Measurements from ENCODE around the gene KLF15.
"Not testable (repeated sequence)": the region's sequence is repeated elsewhere in the genome, so short reads cannot be mapped to it uniquely, and the experiment has no call there.

The KLF15 gene

DNA sequence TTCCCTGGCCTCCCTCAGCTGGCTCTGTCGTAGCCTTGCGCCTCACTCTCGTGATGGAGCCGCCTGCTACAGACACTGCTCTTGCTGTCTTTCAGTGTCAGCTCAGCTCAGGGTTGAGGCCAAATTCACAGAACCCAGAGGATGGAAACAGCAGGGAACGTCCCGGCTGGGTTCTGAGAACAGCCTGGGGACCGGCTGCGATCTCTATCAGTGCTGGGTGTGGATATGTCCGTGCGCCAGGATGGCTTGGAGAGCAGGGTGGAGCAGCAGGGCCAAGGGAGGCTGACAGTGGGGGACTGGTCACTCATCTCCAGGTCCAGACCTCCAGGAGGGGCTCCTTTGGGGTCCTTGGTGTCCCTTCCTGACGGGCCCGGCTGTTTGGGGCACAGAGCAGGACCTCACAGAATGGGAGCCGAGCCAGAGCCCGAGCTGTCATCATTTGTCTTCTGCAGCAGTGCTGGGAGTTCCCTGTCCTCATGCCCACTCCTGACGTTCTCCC, 18.4 kb downstream of the KLF15 start:
- Histone ChIP-seq H3K4me1 (ENCODE audit: control insufficient read depth, low read length) (no peaks in the 10 kb centered on the region), H3K36me3 (ENCODE audit: control insufficient read depth, low read length) (no peaks in the 10 kb centered on the region), H3K4me2 (ENCODE audit: low read length) (no peak overlapping the region), H3K9me2 (replicated peaks; ENCODE audit: control insufficient read depth, low read length) (no peaks in the 10 kb centered on the region), H3K27me3 (ENCODE audit: control insufficient read depth, low read length) (no peaks in the 10 kb centered on the region), H3K4me3 (ENCODE audit: low read length) (no peak overlapping the region), H3K9me3 (ENCODE audit: control insufficient read depth, insufficient read depth, low read length) (no peaks in the 10 kb centered on the region), H4K20me1 (ENCODE audit: control insufficient read depth, insufficient read depth, low read depth, low read length) (no peaks in the 10 kb centered on the region), H3F3A (ENCODE audit: control insufficient read depth, insufficient read depth) (no peaks in the 10 kb centered on the region), H3K27ac (ENCODE audit: low read depth, low read length) (no peak overlapping the region), H3K79me2 (ENCODE audit: control insufficient read depth, low read length) (no peaks in the 10 kb centered on the region)
- TF ChIP-seq, protein P1, sequence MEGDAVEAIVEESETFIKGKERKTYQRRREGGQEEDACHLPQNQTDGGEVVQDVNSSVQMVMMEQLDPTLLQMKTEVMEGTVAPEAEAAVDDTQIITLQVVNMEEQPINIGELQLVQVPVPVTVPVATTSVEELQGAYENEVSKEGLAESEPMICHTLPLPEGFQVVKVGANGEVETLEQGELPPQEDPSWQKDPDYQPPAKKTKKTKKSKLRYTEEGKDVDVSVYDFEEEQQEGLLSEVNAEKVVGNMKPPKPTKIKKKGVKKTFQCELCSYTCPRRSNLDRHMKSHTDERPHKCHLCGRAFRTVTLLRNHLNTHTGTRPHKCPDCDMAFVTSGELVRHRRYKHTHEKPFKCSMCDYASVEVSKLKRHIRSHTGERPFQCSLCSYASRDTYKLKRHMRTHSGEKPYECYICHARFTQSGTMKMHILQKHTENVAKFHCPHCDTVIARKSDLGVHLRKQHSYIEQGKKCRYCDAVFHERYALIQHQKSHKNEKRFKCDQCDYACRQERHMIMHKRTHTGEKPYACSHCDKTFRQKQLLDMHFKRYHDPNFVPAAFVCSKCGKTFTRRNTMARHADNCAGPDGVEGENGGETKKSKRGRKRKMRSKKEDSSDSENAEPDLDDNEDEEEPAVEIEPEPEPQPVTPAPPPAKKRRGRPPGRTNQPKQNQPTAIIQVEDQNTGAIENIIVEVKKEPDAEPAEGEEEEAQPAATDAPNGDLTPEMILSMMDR (IDR thresholded peaks at IDR 0.05; ENCODE audit: low read depth, low read length, poor library complexity, severe bottlenecking): no peak
- TF ChIP-seq EZH2phosphoT487 (IDR thresholded peaks at IDR 0.05; ENCODE audit: borderline replicate concordance, low read length): no peak

DNA sequence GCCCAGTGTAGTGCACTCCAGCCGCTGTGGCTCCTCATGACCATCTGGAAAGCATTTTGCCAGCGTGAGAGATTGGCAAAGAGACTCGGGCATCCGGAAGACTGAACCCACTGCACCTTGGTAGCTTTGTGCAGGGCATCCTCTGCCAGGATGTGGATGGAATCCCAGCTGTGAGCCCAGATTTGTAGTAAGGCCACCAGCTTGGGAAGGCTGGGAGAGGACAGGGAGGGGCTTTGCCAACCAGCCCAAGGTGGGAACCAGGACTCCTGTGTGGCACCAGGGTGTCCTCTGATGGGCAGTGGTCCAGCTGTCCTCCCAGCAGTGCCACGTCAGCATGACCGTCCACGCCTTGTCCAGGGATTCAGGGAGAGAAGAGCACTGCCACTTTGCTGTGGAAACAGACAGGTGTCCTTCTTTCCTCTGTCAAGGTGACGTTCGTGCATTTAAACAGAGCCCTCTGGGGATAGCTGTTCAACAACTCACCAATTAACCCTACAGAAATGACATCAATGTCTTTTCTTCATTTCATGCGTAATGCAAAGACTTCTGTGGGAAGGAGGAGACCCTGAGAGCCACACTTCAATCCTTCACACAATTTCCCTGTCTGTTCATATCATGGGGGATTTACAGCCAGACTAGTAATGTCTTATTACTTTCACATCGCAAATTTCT, 19.1 kb downstream of the KLF15 start:
- Histone ChIP-seq H3K36me3 (ENCODE audit: control insufficient read depth, low read length) (no peaks in the 10 kb centered on the region), H3F3A (ENCODE audit: control insufficient read depth, insufficient read depth) (no peaks in the 10 kb centered on the region), H3K4me2 (ENCODE audit: low read length) (no peak overlapping the region), H3K4me3 (ENCODE audit: low read length) (no peak overlapping the region), H3K9me2 (replicated peaks; ENCODE audit: control insufficient read depth, low read length) (no peaks in the 10 kb centered on the region), H3K9me3 (ENCODE audit: control insufficient read depth, insufficient read depth, low read length) (no peaks in the 10 kb centered on the region), H3K27ac (ENCODE audit: low read depth, low read length) (no peak overlapping the region), H3K4me1 (ENCODE audit: control insufficient read depth, low read length) (no peaks in the 10 kb centered on the region), H3K79me2 (ENCODE audit: control insufficient read depth, low read length) (no peaks in the 10 kb centered on the region), H4K20me1 (ENCODE audit: control insufficient read depth, insufficient read depth, low read depth, low read length) (no peaks in the 10 kb centered on the region), H3K27me3 (ENCODE audit: control insufficient read depth, low read length) (no peaks in the 10 kb centered on the region)
- TF ChIP-seq EZH2phosphoT487 (IDR thresholded peaks at IDR 0.05; ENCODE audit: borderline replicate concordance, low read length): no peak

DNA sequence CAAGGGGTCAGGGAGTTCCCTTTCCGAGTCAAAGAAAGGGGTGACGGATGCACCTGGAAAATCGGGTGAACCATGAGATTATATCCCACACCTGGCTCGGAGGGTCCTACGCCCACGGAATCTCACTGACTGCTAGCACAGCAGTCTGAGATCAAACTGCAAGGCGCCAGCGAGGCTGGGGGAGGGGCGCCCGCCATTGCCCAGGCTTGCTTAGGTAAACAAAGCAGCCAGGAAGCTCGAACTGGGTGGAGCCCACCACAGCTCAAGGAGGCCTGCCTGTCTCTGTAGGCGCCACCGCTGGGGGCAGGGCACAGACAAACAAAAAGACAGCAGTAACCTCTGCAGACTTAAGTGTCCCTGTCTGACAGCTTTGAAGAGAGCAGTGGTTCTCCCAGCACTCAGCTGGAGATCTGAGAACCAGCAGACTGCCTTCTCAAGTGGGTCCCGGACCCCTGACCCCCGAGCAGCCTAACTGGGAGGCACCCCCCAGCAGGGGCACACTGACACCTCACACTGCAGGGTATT, 25.3 kb downstream of the KLF15 start:
- not testable (repeated sequence) for H3K27ac ChIP-seq (ENCODE audit: low read depth, low read length)

DNA sequence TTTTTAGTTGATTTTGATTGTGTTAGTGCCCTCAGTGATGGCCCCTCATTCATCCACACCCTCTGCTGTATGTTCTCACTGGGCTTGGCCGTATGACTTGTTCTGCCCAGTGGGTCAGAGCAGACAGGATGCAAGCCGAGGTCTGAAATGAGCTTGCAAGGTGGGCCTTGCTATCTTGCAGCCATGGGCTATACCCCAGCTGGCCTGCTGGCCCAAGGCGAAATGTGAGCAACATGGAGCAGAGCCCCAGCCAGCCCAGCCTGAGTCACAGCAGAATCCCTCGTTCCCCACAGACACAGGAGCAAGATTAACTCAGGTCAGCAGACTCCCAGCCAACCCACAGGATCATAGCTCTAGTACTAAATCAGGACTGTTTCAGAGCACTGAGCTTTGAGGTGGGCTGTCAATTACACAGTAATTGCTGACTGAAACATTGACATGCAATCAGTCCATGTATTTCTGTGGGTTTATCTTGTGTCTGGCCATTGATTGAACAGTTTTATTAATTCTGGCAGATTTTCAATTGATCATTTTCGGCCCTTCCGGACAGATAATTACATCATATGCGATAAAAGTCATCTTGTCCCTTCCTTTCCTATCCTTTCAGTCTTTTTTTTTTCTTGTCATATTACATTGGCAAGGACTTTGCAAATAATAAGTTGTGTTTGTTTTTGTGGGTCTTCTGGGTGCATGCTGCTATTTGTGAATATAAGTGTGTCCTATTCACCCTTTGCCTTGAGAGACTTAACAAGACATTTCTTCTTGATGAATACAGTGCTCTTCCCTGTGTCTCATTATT, 27.1 kb downstream of the KLF15 start:
- no peaks in the 10 kb centered on the region for H3K36me3 ChIP-seq (ENCODE audit: control insufficient read depth, low read length)
- no peaks in the 10 kb centered on the region for H3F3A ChIP-seq (ENCODE audit: control insufficient read depth, insufficient read depth)
- H3K9me3 ChIP-seq (ENCODE audit: control insufficient read depth, insufficient read depth, low read length): peaks cover 13% of the 10 kb centered on the region
- no peaks in the 10 kb centered on the region for H3K9me2 ChIP-seq (replicated peaks; ENCODE audit: control insufficient read depth, low read length)
- TF ChIP-seq, protein P1 (IDR thresholded peaks at IDR 0.05; ENCODE audit: low read depth, low read length, poor library complexity, severe bottlenecking): no peak
- TF ChIP-seq EZH2phosphoT487 (IDR thresholded peaks at IDR 0.05; ENCODE audit: borderline replicate concordance, low read length): no peak
- H3K4me2 ChIP-seq (ENCODE audit: low read length): no peak overlapping the region
- H3K27me3 ChIP-seq (ENCODE audit: control insufficient read depth, low read length): no peaks in the 10 kb centered on the region
- no peak overlapping the region for H3K27ac ChIP-seq (ENCODE audit: low read depth, low read length)
- H3K4me3 ChIP-seq (ENCODE audit: low read length): no peak overlapping the region
- no peaks in the 10 kb centered on the region for H3K79me2 ChIP-seq (ENCODE audit: control insufficient read depth, low read length)
- H3K4me1 ChIP-seq (ENCODE audit: control insufficient read depth, low read length): no peaks in the 10 kb centered on the region
- H4K20me1 ChIP-seq (ENCODE audit: control insufficient read depth, insufficient read depth, low read depth, low read length): no peaks in the 10 kb centered on the region

More for the DNA sequence above, 25.3 kb downstream of the KLF15 start:
- not testable (repeated sequence) for H3K4me1 ChIP-seq (ENCODE audit: control insufficient read depth, low read length); H3K4me2 ChIP-seq (ENCODE audit: low read length); H3K9me2 ChIP-seq (replicated peaks; ENCODE audit: control insufficient read depth, low read length); H3F3A ChIP-seq (ENCODE audit: control insufficient read depth, insufficient read depth); H3K79me2 ChIP-seq (ENCODE audit: control insufficient read depth, low read length); H3K27me3 ChIP-seq (ENCODE audit: control insufficient read depth, low read length); H4K20me1 ChIP-seq (ENCODE audit: control insufficient read depth, insufficient read depth, low read depth, low read length); H3K36me3 ChIP-seq (ENCODE audit: control insufficient read depth, low read length); H3K4me3 ChIP-seq (ENCODE audit: low read length)
- H3K9me3 ChIP-seq (ENCODE audit: control insufficient read depth, insufficient read depth, low read length): peaks cover 13% of the 10 kb centered on the region
